NOMO-1 (cell line): ENCODE results near the gene CCNA2.
A peak's percentile ranks its signal among the peaks of the same experiment; 100 is the strongest.

Experiments used
- DNase-seq, 2 experiments: peaks; one replicate each; lab custom pipeline; 2025; ENCODE audit not compliant: unreplicated experiment in 2 of 2; lab: John Stamatoyannopoulos, UW

The CCNA2 gene

DNA sequence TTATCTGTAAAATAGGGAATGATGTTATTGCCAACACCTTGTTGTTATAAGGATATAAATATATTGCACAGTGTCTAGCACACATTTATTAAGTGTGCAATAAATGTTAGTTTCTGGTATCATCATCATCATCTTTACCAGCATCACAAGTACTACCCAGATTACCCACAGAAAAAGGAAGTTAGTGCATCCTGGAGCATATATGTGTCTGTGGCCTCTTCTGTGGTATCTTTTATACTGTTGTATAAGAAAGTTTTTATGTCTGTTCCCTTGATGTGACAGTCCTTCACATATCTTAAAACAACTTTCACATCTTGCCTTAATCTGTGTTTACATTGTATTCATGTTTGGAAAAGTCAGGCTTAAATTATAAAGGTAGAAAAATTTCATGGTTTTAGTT lies 12.6 kb downstream of the CCNA2 start:
- no peak for DNase-seq

DNA sequence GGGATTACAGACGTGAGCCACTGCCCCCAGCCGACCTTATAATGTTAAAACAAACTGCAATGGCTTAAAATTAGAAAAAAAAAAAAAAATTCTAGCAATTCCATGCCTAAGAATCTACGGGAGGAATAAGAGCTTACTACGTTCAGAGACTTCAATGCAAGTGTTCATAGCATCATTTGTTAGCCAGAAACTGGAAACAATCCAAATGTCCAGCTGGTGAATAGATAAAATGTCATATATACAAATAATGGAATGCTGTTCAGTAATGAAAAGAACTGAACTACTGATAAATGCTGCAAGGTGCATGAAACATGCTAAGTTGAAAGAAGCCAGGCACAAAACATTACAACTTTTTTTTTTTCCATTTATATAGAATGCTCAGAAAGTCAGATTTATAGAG lies 17.3 kb downstream of the CCNA2 start:
- no peak for DNase-seq

- DNase-seq = no peak
Measured at GRCh38 chr4:121801715-121802075, 22.0 kb downstream of the CCNA2 start.

DNA sequence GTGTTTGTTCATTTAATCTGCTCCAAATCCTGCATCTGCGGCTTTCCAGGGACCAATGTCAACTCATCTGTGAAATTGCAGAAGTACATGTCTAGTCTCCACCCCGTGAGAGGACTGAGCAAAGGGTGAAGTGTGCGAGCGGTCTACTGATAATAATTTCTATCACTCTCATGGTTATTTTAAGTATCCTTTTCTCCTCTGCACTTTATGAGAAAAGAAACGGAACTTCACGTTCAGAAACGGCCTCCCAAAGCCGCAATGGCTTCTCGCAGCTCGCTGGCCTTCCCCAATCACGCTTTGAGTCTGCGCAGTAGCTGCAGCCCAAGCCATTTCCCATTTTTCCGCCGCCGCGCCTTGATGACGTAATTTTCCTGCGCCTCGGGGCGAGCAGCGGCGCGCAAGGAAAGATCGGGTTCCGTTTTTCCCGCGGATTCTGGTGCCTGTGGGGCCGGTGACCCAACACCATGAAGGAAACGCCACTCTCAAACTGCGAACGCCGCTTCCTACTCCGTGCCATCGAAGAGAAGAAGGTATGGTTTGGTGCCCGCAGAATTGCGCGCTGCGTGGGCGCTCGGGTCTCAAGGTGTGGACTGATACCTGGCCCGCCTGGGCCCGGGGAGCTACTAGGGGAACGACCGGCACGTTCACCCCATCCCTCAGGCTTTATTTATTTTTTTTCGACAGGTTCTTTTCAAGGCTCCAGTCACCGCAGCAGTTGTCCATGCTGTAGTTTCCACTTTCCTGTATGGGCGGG lies 22.5 kb downstream of the CCNA2 start, which contains the start of gene EXOSC9:
Gene EXOSC9, plus strand, starts transcription at position 363 of the 754 bp plus-strand sequence. Its CDS starts 102 bp downstream, at position 465.
- peak; percentile 87 to 89 for DNase-seq

DNA sequence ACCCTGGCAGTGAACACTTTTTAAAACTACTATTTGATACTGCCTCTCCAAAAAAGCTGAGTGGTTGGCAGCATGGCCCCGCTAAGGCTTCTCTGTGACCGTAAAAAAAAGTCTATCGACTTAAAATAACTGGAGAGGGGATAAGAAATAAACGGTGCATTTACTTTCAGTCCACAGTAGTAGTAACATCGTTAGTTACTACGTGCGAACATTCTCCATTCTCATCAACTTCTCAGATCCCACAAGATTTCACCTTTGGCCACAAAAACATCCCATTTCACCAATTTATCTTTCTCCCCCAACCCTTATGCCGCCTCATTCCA lies 23.1 kb downstream of the CCNA2 start:
- DNase-seq = peak in 1 of 2 experiments; percentile 65

DNA sequence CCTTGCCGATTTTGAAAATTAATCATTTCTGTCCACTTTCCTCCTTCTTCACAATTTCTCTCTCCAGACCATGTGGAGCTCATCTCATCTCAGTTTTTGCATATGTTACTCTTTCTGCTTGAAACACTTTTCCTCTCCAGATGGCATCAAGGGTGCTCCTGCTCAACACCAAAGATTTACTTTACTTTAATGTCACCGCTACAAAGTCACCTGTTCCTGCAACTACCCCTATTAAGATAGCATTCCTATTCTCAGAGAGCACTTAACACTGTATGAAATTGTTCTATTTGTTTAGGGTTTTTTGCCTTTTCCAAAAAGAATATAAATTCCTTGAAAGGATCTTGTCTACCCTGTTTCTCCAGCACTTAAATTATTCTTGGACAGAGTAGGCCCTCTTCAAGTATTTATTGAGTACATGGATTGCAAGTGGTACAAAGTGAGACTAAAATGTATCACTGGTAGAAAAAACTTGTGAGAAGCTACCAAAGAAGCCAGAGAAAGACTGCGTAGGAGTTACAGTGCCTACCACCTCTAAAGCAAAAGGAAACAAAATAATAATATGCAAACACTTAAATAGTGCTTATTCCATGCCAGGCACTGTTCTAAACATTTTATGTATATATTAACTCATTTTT lies 23.7 kb downstream of the CCNA2 start:
- no peak for DNase-seq

- DNase-seq = peak in 1 of 2 experiments; percentile 39
Measured at GRCh38 chr4:121799208-121799823, 24.4 kb downstream of the CCNA2 start.

- no peak for DNase-seq
Measured at GRCh38 chr4:121796283-121796682, 27.4 kb downstream of the CCNA2 start.

DNA sequence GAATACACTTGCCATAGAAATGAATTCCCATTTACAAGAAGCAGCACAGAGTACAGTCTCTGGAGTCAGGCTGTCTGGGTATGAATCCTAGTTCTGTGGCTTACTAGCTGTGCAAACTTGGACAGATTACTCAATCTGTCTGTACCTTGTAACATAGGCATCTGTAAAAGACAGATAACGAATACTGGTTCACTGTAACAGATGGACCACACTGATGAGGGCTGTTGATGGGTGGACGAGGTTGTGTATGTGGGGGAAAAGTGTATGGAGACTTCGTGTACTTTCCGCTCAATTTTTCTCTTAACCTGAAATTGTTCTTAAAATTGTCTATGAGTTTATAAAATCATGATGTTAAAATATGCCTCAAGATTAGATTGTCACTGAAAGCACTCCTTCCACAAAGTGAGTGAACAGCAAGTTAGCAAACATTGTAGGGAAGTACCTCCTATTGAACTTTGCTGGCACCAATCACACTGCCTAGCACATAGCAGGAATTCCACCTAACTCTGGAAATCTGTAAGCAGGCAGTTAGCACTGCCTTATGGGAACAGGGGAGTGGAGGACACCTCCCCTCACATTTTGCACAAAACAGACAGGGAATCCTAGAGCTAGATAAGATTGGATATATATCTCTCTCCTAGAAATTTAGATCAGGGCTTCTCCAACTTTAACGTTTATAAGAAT lies 29.0 kb downstream of the CCNA2 start:
- no peak for DNase-seq

DNA sequence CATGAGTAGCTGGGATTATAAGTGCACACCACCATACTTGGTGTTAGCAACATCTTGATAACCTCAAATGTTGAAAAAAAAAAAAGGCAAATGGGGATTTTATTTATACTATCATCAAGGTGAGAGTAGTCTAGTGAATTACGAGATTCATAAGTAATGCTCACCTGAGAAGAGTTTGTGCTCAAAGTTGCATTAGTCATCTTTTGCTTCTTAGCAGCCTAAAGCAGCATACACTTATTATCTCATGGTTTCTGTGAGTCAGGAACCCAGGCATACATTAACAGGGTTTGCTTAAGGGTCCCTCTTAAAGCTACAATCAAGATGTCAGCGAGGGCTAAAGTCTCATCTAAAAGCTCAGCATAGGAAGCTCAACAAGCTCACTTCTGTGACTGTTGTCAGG lies 30.7 kb downstream of the CCNA2 start:
- DNase-seq = no peak

DNA sequence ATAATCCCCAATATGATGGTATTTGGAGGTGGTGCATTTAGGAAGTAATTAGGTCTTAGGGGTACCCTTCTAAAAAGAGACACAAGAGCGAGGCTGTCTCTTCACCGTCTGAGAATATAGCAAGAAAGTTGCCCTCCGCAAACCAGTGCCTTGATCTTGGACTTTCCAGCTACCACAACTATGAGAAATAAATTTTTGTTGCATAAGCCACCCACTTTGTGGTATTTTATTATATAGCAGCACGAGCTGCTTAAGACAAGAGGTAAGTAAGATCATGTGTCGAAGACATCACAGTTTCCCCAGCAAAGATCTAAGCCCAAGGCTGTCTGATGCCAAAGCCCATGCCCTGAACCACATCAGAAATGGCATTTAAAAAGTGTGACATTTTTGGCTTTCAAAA lies 32.2 kb downstream of the CCNA2 start:
- DNase-seq = no peak

- DNase-seq = no peak
Measured at GRCh38 chr4:121790976-121791375, 32.7 kb downstream of the CCNA2 start.

DNA sequence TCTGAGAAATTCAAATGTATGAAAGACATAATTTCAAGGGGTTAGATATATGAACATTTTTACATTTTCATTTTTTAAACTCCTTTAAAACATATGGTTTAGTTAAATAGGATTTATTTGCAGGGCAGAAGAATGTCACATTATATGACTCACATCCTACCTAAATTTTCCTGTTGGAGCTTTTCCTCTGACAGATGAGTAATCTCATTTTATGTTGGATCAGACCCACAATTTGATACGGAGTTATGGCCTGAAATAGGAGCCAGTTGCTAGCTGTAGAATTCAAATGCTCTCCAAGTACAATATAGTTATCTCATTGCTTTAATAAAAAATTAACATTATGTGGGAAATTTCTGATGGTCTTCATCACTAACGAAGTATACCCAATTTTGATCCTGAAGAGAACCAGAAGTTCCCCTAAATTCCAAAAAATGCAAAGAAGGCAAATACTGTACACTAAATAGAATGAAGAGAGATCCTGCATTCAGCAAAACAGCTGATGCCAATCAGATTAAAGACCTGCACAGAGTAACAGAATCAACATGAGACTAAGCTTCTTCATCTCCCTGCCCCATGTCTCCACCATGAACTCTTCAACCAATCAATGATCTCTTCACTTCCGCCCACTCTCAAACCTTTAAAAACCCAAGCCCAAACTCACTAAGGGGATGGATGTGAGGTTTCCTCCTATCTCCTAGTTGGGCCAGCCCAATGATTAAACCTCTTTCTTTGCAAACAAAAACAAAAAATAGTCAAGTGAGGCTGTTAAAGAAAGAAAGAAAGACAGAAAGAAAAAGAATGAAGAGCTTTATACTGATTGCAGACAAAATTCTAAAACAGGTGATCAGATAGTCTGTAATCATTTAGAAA lies 33.5 kb downstream of the CCNA2 start:
- DNase-seq = no peak

DNA sequence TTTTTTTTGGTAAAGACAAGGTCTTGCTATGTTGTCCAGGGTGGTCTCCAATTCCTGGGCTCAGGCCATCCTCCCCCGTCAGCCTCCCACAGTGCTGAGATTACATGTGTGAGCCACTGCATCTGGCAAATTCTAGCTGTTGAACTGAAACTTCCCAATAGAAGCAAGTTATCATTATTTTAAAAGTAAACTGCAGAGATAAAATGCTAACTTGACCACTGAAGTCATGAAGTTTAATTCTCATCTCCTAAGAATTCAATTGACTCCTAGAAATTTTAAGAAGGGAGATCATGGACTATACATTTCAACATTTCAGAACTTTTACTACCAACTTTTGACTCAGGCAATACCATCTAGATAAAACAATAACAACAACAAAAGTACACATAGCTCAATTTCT lies 34.2 kb downstream of the CCNA2 start:
- DNase-seq = no peak

DNA sequence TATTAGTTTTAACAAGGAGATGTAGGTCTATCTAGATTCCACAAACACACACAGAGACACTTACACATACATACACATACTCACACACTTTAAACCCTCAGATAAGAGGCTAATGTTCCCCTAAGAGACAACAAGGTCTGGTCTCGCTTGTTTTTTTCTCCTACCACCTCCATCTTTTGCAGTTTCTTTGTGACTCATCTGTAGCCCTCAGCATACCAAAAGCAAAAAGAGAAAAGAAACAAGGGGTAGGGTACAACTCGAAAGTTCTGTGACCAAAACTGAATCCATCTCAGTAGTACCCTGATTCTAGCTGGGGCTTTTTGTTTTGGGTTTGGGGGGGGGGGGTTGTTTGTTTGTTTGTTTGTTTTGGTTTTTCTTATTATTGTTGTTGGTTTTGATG lies 34.8 kb downstream of the CCNA2 start:
- DNase-seq = no peak

- no peak for DNase-seq
Measured at GRCh38 chr4:121786221-121786620, 37.5 kb downstream of the CCNA2 start.

DNA sequence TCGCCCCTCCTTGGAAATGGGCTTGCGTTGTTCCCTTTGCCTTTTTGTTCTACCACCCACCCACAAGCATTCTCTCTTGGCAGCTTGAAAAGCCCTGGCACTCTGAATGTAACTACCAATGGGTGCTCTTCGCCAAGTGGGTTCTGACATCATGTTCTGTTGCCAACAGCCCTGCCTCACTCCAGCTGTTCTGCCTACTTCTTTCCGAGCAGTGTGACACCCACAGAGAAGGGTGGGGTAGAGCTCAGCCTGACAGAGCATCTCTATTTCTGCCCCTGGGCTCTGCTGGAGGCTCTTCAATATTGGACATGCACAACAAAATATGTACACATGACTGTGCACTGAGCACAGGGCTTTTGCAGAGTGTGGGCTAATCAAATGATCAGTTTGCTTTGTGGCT lies 38.2 kb downstream of the CCNA2 start:
- DNase-seq = no peak

DNA sequence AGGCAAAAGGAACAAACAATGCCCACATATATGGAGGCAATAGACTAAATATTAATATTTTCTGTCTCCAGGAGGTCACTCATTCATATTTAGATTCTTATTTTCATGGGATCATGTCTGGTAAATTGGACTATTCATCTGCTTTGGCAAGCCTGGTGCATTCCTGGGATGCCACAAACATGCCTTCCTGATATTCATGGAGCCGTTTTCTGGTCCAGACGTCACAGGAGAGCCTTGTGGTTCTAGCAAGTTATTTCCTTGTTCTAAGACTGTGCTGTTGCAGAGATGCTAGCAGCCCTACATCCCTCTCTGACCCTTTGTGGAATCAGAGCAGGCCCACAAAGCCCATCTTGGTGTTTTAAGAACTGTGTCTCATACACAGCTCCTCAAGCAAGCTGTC lies 38.7 kb downstream of the CCNA2 start:
- no peak for DNase-seq

GRCh38 chr4:121784401-121784800 lies 39.3 kb downstream of the CCNA2 start:
- DNase-seq = no peak

- no peak for DNase-seq
Measured at GRCh38 chr4:121783210-121783609, 40.5 kb downstream of the CCNA2 start.
